Testis (tissue), 2 donors: Measurements from ENCODE around the gene ZNF267.
"Not testable (repeated sequence)": the region's sequence is repeated elsewhere in the genome, so short reads cannot be mapped to it uniquely, and the experiment has no call there.

Source experiments
- POLR2A ChIP-seq: fragments of 450-650 bp; IDR thresholded peaks from one replicate; pipeline ENCODE4 v1.6.1; 2017; ENCODE audit warnings: antibody characterized with exemption, mild to moderate bottlenecking, moderate library complexity
- TF ChIP-seq, protein P1 (sequence below), 3 experiments: fragments of 450-650 bp in 2 of 3; fragments of 200-600 bp in 1 of 3; sonication (generic) in 1 of 3; IDR thresholded peaks; one replicate each; pipeline ENCODE4 v1.5.1; 2016 to 2019; ENCODE audit warnings: antibody characterized with exemption in 3 of 3, mild to moderate bottlenecking in 2 of 3, moderate library complexity in 1 of 3

DNA sequence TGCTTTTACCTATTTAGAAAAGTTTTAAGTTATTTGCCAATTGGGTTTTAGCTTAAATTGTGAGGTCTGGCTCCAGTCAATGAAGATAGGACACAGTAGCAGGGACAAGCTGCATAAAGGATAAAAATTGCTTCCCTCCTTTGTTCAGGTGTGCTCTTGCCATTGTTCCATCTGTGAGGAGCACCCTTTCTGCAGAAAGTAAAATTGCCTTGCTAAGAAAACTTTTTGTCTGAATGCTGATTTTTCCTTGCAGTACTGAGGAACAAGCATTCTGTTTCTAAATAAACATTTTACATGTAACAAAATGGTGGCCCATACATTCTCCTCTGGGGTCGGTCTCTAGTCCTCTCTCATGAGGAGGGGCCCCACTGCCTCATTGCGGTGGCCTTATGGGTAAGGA is 25.0 kb upstream of the ZNF267 start:
- TF ChIP-seq, protein P1, sequence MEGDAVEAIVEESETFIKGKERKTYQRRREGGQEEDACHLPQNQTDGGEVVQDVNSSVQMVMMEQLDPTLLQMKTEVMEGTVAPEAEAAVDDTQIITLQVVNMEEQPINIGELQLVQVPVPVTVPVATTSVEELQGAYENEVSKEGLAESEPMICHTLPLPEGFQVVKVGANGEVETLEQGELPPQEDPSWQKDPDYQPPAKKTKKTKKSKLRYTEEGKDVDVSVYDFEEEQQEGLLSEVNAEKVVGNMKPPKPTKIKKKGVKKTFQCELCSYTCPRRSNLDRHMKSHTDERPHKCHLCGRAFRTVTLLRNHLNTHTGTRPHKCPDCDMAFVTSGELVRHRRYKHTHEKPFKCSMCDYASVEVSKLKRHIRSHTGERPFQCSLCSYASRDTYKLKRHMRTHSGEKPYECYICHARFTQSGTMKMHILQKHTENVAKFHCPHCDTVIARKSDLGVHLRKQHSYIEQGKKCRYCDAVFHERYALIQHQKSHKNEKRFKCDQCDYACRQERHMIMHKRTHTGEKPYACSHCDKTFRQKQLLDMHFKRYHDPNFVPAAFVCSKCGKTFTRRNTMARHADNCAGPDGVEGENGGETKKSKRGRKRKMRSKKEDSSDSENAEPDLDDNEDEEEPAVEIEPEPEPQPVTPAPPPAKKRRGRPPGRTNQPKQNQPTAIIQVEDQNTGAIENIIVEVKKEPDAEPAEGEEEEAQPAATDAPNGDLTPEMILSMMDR (IDR thresholded peaks at IDR 0.05) = not testable (repeated sequence)
- TF ChIP-seq POLR2A = not testable (repeated sequence)
